ENCODE results near the gene KDM2A.
A peak's percentile ranks its signal among the peaks of the same experiment; 100 is the strongest.

Gene KDM2A

GRCh38 chr11:67261640-67261945, 142.5 kb downstream of the KDM2A start:
- TF ChIP-seq PRDM2 (tag by site-specific recombination; IDR thresholded peaks at IDR 0.05; ENCODE audit: borderline replicate concordance) (no peak), REST (tag by site-specific recombination; IDR thresholded peaks at IDR 0.05) (no peak), ZNF596 (tag by site-specific recombination; IDR thresholded peaks at IDR 0.05) (no peak), ZFP3 (tag by site-specific recombination; IDR thresholded peaks at IDR 0.05; ENCODE audit: low read depth) (no peak), ZNF585B (tag by site-specific recombination; IDR thresholded peaks at IDR 0.05) (no peak), ZNF548 (tag by site-specific recombination; IDR thresholded peaks at IDR 0.05) (no peak), ZNF624 (tag by site-specific recombination; IDR thresholded peaks at IDR 0.05) (no peak), ZNF37A (tag by site-specific recombination; IDR thresholded peaks at IDR 0.05) (no peak)
- Histone ChIP-seq H3K36me3 (ENCODE audit: control insufficient read depth in 2 of 2, insufficient read depth in 1 of 2, low read length in 2 of 2) (peaks cover 0 to 7% of the 10 kb centered on the region in 2 experiments; a peak in 1 of 3 replicates), H3K9me3 (ENCODE audit: control insufficient read depth, insufficient read depth, low read depth, low read length) (no peaks in the 10 kb centered on the region), H3K4me1 (ENCODE audit: control insufficient read depth, insufficient read depth, low read length) (no peaks in the 10 kb centered on the region), H3K27ac (ENCODE audit: extremely low read depth, low read depth, low read length) (no peak overlapping the region), H3K4me3 (ENCODE audit: low read depth, low read length) (no peak overlapping the region; the same call in 1 of the 2 replicates)
- POLR2A ChIA-PET, result interaction anchor here (0.6 to 2.2 kb wide), 5 partner anchors 22 to 92 kb away, joined by 3 to 8 read pairs (median 4); partner anchors contain the start of genes ANKRD13D and POLD4
- CTCF ChIA-PET, result interaction anchor here (0.7 to 4.9 kb wide), 40 partner anchors 8 to 467 kb away, joined by 3 to 104 read pairs (median 4); partner anchors contain the start of genes ANKRD13D, KDM2A and SSH3

DNA sequence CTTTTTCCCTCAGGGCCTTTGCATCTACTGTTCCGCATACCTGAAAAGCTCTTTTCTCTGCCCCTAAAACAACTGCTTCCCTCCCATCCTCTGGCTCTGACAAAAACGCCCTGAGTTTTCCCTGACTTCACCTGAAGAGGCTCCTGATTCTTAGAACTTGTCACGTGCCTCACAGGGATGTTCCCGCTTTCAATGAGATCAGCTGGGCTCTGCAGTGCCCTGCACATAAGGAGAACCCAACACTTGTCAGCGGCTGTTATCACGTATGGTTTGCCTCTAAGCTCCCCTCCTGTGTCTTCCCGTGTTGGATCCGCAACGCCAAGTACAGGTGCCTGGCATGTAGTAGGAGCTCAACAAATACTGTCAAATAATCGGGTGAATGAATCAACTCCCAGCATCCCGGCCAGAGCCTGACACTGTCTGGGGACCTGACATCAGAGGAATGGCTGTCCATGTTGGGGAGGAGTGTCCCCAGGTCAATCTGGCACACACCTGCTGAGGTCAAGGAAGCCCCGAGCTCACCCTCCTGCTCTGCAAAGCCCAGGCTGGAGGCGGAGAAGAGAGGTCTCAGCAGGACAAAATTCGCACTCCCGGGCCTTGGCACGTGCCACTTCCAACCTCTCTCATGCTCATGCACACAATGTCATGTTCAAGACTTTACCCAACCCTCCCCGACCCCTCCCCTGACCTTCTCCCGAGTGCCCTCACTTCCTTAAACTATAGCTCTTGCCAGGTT, 143.1 kb downstream of the KDM2A start:
- ChIA-PET POLR2A (interaction anchor here (0.6 to 2.2 kb wide), 7 partner anchors 16 to 91 kb away, joined by 3 to 8 read pairs (median 4); partner anchors contain the start of genes ANKRD13D and POLD4), CTCF (interaction anchor here (0.5 to 4.9 kb wide), 46 partner anchors 8 to 516 kb away, joined by 3 to 104 read pairs (median 4); partner anchors contain the start of genes ANKRD13D, KDM2A and SSH3)
- no peaks in the 10 kb centered on the region for H3K4me1 ChIP-seq (ENCODE audit: control insufficient read depth, insufficient read depth, low read length)
- peaks cover 0 to 2% of the 10 kb centered on the region in 2 experiments; a peak in 1 of 3 replicates for H3K36me3 ChIP-seq (ENCODE audit: control insufficient read depth in 2 of 2, insufficient read depth in 1 of 2, low read length in 2 of 2)
- H3K4me3 ChIP-seq (ENCODE audit: low read depth, low read length), result no peak overlapping the region
- H3K9me3 ChIP-seq (ENCODE audit: control insufficient read depth, insufficient read depth, low read depth, low read length), result no peaks in the 10 kb centered on the region
- no peak overlapping the region for H3K27ac ChIP-seq (ENCODE audit: extremely low read depth, low read depth, low read length)
- TF ChIP-seq ZNF677 (tag by site-specific recombination; IDR thresholded peaks at IDR 0.05) (no peak), ZNF623 (tag by site-specific recombination; IDR thresholded peaks at IDR 0.05) (peak; percentile 55)
